ENCODE measurements around the gene MTG1.
A peak's percentile ranks its signal among the peaks of the same experiment; 100 is the strongest.
"Not testable (repeated sequence)": the region's sequence is repeated elsewhere in the genome, so short reads cannot be mapped to it uniquely, and the experiment has no call there.

MTG1 gene

GRCh38 chr10:133401981-133402725 is 8.2 kb downstream of the MTG1 start:
- no peak for DNase-seq

DNA sequence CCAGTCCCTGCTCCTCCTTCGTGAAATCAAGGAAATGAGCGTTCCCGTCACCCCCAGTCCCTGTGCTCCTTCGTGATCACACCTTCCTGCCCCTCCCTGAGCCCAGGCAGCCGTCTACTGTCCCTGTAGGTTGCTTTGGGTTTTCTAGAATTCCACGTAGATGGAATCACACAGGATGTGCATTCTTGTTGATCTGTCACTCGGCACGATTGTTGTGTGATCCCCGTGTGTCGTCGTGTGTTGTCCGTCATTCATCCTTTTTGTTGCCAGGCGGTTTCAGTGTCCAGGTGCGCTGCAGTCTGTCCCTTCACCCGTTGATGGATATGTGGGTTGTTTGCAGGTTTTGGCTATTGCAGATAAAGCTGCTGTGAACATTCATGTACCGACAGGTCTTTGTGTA is 9.4 kb downstream of the MTG1 start:
- no peak for DNase-seq

DNA sequence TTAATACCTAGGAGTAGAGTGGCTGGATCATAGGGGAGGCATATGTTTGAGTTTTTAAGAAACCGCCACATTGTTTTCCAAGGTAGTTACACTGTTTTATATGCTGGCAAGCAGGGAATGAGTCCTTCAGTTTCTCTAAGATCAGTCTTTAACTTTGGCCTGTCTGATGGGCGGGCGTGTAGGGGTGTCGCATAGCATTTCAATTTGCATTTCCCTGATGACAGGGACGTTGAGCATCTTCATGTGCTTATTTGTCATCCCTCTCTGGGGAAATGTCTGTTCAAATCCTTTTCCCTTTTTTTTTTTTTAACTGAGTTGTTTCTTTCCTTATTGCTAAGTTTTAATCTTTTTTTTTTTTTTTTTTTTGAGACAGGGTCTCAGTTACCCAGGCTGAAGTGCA is 9.8 kb downstream of the MTG1 start:
- DNase-seq = no peak

- no peak for DNase-seq
These were observed 11.3 kb downstream of the MTG1 start for GRCh38 chr10:133405272-133405671.

DNA sequence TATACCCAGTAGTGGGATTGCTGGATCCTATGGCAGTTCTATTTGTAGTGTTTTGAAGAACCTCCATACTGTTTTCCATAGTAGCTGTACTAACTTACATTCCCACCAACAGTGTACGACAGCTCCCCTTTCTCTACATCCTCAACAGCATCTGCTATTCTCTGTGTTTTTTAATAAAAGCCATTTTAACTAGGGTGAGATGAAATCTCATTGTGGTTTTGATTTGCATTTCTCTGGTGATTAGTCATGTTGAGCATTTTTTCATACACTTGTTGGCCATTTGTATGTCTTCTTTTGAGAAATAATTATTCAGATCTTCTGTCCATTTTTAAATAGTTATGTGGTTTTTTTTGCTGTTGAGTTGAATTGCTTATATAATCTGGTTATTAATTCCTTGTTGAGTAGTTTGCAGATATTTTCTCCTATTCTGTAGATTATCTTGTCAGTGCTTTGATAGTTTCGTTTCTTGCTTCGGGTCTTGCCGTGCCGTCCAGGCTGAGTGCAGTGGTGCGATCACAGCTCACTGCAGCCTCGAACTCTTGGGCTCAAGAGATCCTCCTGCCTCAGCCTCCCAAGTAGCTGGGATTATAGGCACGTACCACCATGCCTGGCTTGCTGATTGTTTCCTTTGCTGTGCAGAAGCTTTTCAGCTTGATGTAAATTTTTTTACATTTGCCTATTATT is 12.0 kb downstream of the MTG1 start:
- DNase-seq = peak in 1 of 5 experiments; percentile 49

- DNase-seq = no peak
These were observed 17.8 kb downstream of the MTG1 start for GRCh38 chr10:133411523-133412380.

DNA sequence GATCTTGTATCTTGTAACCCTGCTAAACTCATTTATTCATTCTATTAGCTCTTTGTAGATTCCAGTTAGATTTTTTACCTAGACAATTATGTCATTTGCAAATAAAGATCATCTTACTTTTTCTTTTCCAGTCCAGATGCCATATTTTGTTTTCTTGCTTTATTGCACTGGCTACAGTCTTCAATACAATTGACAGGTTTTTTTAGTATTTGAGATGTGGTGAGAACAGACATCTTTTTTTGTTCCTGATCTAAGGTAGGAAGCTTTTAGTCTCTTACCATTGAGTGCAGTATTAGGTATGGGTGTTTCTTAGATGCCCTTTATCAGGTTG is 18.4 kb downstream of the MTG1 start:
- DNase-seq = no peak

- DNase-seq = not testable (repeated sequence)
These were observed 20.4 kb downstream of the MTG1 start for GRCh38 chr10:133414401-133414800.

- no peak for DNase-seq
These were observed 21.8 kb downstream of the MTG1 start for GRCh38 chr10:133415752-133416151.

DNA sequence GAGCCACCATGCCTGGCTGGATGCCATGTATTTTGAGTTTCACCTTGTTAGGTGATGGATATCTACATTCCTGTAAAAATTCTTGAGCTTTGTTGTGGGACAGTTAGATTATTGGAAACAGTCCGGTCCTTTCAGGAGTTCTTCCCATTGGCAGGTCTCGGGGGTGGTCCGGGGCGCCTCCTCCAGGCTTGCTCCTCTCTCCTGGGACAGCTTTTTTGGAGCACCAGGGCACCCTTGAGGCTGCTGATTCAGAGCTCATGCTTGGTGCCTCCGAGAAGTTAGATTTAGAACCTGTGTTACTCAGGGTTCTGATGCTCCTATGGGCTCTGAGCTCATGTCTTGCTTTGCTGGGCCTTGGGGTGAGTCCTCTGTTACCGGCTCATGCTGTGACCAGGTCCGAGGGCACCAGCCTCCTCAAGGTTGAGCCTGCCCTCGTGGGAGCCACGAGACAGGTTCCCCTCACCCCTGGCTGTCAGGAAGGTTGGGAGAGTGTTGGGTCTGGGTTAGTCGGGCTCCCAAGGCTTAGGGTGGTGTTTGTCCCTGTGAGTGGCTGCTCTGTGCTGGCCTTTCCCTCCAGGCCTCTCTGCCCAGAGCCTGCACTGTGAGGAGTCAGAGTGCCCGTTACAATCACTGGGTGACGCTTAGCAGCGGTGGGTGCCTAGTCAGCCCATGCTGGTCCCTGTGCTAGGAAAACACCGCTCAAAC is 24.5 kb downstream of the MTG1 start:
- no peak for DNase-seq

GRCh38 chr10:133419211-133419950 is 25.4 kb downstream of the MTG1 start:
- no peak for DNase-seq

GRCh38 chr10:133420028-133420427 is 26.1 kb downstream of the MTG1 start:
- no peak for DNase-seq

DNA sequence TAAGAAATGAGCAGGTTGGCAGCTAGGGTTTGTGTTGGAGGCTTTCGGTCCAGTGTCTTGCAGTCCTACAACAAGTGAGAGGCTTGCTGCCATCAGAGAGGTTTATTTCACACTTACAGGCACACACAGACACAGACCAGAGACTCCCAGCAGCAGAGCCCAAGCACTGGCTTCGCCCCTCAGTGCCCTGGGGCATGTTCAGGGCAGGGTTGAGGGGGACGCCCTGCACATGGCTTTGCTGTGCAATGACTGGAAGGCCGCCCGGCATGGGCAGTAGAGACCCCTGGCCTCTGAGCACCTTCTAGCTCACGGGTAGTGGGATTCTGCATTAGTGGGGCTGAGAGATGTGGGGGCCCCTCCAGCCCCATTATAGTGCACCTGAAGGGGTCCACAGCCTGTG is 26.6 kb downstream of the MTG1 start:
- no peak for DNase-seq

DNA sequence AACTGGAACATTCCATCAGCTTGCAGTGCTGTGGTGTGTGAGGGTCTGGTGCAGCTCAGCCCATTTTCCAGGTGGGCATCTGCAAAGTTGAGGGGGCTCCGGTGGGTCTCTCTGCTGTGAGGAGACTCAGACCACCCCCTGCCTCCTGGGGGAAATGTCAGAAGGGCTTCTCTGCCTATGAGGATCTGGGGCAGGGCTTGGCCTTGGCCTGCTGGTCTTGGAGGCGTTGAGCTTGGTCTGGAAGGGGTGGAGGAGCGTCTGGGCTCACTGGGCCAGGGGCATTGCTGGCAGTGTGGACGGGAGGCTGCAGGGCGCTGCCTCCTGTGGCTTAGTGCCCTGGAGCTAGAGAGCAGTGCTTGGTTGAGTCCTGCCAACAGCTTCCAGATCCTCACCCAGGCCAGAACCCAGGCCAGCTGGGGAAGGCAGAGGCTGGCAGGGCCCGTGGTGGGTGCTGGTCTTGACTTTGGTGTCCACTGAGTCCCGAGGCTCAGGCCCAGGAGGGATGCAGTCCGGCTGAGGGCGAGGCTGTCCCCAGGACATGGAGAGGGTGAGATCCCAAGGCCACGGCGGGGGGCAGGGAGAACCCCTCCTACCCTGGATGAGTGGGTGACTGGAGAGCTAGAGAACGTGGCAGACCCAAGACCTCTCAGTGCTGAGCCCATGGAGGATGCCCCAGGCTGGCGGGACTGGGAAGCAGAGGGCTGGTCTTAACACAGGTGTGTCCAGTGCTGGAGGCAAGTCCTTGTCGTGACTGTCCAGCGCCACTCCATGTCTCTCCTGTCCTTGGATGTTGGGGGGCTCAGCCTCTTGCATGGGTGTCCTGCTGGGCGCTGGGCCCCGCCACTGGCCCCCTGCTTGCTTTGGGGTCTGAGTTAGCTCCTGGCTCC is 27.6 kb downstream of the MTG1 start:
- DNase-seq = no peak

DNA sequence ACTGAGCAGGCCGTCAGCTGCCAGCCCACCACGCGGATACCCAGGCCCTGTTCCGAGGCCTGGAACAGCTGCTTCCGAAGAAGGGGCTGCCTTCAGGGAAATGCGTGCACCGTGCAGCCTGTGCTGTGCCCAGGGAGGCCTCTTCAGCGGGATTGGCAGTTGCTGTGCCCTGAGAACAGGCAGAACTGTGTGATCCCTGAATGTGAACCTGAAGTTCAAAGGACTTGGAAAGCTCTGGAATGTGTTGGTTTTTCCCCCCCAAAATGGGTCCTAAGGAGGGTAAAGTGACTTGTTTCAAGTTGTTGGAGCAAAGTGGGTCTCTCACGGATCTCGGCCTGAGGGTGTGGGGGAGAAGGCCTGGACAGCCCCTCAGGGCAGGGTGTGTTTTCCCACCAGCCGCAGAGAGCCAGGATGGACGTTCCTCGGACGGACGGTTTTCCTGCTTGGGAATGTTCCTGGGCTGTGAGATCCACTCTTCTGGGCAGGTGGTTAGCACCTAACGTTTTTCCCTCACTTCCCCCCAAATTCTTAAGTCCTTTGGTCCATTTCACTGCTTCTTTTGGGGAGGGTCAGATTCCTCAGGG is 28.4 kb downstream of the MTG1 start:
- DNase-seq = no peak

- no peak for DNase-seq
These were observed 29.1 kb downstream of the MTG1 start for GRCh38 chr10:133422807-133423771.

DNA sequence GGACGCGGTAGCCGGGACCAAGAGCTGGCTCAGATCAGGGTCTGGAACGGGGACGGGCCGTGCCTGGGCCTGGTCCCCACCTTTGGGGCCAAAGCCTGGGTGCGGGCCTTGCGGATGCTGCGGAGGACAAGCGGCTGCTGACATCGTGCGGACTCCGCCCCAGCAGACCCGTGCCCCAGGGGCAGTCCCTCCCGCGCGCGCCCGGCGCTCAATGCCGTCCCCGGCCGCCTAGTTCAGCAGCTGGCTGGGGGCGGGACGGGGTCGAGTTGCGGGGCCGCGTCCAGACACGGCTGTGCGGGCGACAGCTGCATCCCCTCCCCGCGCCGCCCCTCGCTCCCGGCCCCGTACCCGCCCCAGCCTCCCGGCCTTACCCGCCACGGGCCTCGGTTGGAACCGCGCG is 30.1 kb downstream of the MTG1 start:
- DNase-seq = not testable (repeated sequence)

GRCh38 chr10:133424601-133425000 is 30.6 kb downstream of the MTG1 start, which contains the start of gene SPRN:
TSS of gene SPRN (minus strand) at chr10:133424625. CDS start at chr10:133423681, 944 bp downstream.
- not testable (repeated sequence) for DNase-seq

DNA sequence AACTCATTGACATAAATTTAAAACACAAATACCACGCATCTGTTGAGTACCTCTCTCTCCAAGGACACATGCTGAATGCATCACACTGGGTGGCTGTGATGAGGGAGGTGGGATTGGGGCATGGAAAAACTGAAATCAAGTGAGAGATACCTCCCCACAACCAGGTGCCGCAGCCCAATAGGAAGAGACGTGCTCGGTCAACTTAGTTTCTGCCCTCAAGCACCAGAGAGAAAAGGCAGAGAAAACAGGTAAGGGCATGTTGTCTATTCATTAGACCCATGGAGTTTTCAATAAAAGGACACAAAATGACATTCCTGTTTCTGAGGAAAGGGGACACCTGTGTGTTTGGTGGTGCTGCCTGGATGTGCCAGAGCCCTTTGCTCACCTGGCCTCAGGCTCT is 35.6 kb downstream of the MTG1 start:
- not testable (repeated sequence) for DNase-seq

All from T-helper 2 cell (primary cell).